ENCODE results near the gene LDB2. TPM values are rescaled to one million over a fixed set of nuclear protein-coding genes. Genes with fewer than 3 reads are reported as not detected.

Gene LDB2
- total and polyA plus RNA-seq, 2 of the 8 experiments (the other 6 are each of a cell fraction or from before 2014, with no cell fraction given), result 57.0 to 140 TPM

DNA sequence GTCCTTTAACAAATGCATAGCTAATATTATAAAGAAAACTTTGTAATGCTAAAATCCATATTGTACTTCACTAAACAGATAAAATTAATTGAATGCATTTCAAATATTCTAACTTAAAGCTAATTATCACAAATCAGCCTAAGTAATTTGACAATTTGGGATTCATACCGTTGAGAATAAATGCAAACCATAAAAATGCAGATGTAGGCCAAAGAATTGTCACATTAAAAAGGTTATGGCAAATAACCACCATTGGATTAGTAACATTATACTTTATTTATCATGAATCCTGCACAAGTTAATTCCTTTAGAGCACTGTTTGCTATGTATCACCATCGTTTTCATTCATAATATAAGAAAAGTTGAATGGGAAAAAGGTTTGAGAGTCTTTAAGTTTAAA is 301.0 kb downstream of the LDB2 start:
- Histone ChIP-seq H2AFZ (ENCODE audit: low read length) (no peak overlapping the region), H3K23me2 (ENCODE audit: low read depth, low read length) (no peaks in the 10 kb centered on the region), H3K4me1 (replicated peaks in 1 of 4; ENCODE audit: control insufficient read depth in 3 of 4, insufficient read depth in 4 of 4, low read length in 3 of 4) (peaks cover 0 to 4% (median 0%) of the 10 kb centered on the region in 4 experiments; a peak in 2 of 7 replicates), H3K27ac (ENCODE audit: low read depth, low read length) (no peak overlapping the region), H3K14ac (ENCODE audit: insufficient read length) (no peak overlapping the region), H3K9ac (replicated peaks in 1 of 4; ENCODE audit: extremely low read depth in 1 of 4, low read depth in 3 of 4, low read length in 3 of 4) (no peak overlapping the region), H4K20me1 (replicated peaks in 1 of 2; ENCODE audit: control insufficient read depth in 1 of 2, insufficient read depth in 2 of 2, low read length in 2 of 2) (no peaks in the 10 kb centered on the region), H2BK15ac (ENCODE audit: low read length) (no peak overlapping the region), H2BK120ac (replicated peaks; ENCODE audit: low read depth, low read length) (no peak overlapping the region), H3K27me3 (replicated peaks in 1 of 4; ENCODE audit: control insufficient read depth in 3 of 4, extremely low read depth in 1 of 4, insufficient read depth in 3 of 4, low read length in 3 of 4) (no peaks in the 10 kb centered on the region), H3K9me3 (ENCODE audit: insufficient read depth in 2 of 2, low read depth in 1 of 2, low read length in 1 of 2) (no peaks in the 10 kb centered on the region), H3K56ac (replicated peaks; ENCODE audit: insufficient read length, low read depth, low read length) (no peak overlapping the region), H3K79me1 (ENCODE audit: low read depth, low read length) (peaks cover 2% of the 10 kb centered on the region; the same call in 1 of the 2 replicates), H3K4ac (replicated peaks; ENCODE audit: insufficient read length, low read depth, low read length) (no peak overlapping the region), H4K8ac (ENCODE audit: extremely low read depth, insufficient read depth, low read length) (no peak overlapping the region), H3K4me2 (ENCODE audit: insufficient read depth in 1 of 2, low read depth in 2 of 2, low read length in 2 of 2) (no peak overlapping the region), H2BK20ac (ENCODE audit: low read length) (no peak overlapping the region), H2BK5ac (ENCODE audit: low read depth, low read length) (no peak overlapping the region), H2BK12ac (ENCODE audit: low read depth, low read length) (no peak overlapping the region), H2AK5ac (ENCODE audit: low read depth, low read length) (no peak overlapping the region), H3K18ac (ENCODE audit: extremely low read depth, low read length) (no peak overlapping the region), H3K79me2 (ENCODE audit: control insufficient read depth in 1 of 2, insufficient read depth in 2 of 2, low read length in 2 of 2) (no peaks in the 10 kb centered on the region), H4K91ac (replicated peaks; ENCODE audit: insufficient read length, low read length) (no peak overlapping the region), H4K5ac (ENCODE audit: insufficient read length, low read depth, low read length) (no peak overlapping the region), H3K23ac (ENCODE audit: insufficient read length) (no peak overlapping the region), H3K36me3 (ENCODE audit: control insufficient read depth in 2 of 4, insufficient read depth in 4 of 4, low read length in 3 of 4) (no peaks in the 10 kb centered on the region), H3K4me3 (ENCODE audit: extremely low read depth in 1 of 4, insufficient read depth in 2 of 4, low read depth in 3 of 4, low read length in 4 of 4) (no peak overlapping the region)
- WGBS, 2 experiments (ENCODE audit: extremely low coverage in 1 of 2, insufficient coverage in 1 of 2, insufficient read length in 1 of 2, insufficient replicate concordance in 2 of 2, low coverage in 1 of 2, low lambda C conversion rate in 2 of 2, missing lambda C conversion rate in 1 of 2), result 72% methylated on average over 2 of the region's 2 CpGs; no CpG with 5 or more reads in 1 of the 2 experiments
- ChIA-PET CTCF (ENCODE audit: partially characterized antibody) (interaction anchor here (0.7 to 1.9 kb wide), 4 partner anchors 10 to 92 kb away, joined by 3 to 7 read pairs (median 4); no protein-coding TSS in a partner anchor), POLR2A (ENCODE audit: partially characterized antibody) (no interaction called here)
- TF ChIP-seq CBX5 (IDR thresholded peaks at IDR 0.05; ENCODE audit: low read depth, low read length) (no peak), RBBP5 (IDR thresholded peaks at IDR 0.05; ENCODE audit: borderline replicate concordance, low read depth, low read length) (no peak), ZNF274 (IDR thresholded peaks at IDR 0.05; ENCODE audit: borderline replicate concordance, extremely low read depth, low read length) (no peak), SUZ12 (IDR thresholded peaks at IDR 0.05; ENCODE audit: low read length) (no peak), EP300 (IDR thresholded peaks at IDR 0.05; ENCODE audit: borderline replicate concordance in 1 of 2, low read depth in 2 of 2, low read length in 2 of 2) (no peak), SRF (IDR thresholded peaks at IDR 0.05; ENCODE audit: low read depth, low read length) (no peak), BRCA1 (IDR thresholded peaks at IDR 0.05; ENCODE audit: low read depth, low read length) (no peak), ASH2L (IDR thresholded peaks at IDR 0.05; ENCODE audit: low read length) (no peak), RNF2 (IDR thresholded peaks at IDR 0.05; ENCODE audit: borderline replicate concordance, low read depth, low read length, missing control alignments, poor library complexity, severe bottlenecking) (no peak), GTF2F1 (IDR thresholded peaks at IDR 0.05; ENCODE audit: borderline replicate concordance, low read depth, low read length) (no peak), TEAD4 (IDR thresholded peaks at IDR 0.05; ENCODE audit: low read depth, low read length) (no peak)
- no peak for DNase-seq (ENCODE audit: low read depth in 1 of 2, low spot score in 2 of 2)
- FAIRE-seq, result no peak

All from H1 (cell line).